Uterus (tissue), 2 donors: ENCODE measurements around the gene RNF166.

Source experiments
- CTCF ChIP-seq, 4 experiments: fragments of 200-600 bp in 2 of 4; fragments of 450-650 bp in 2 of 4; sonication (generic) in 2 of 4; IDR thresholded peaks; one replicate each; pipeline ENCODE4 v1.5.1; 2016 to 2019; ENCODE audit warnings: antibody characterized with exemption in 4 of 4, mild to moderate bottlenecking in 2 of 4, moderate library complexity in 1 of 4
- POLR2A ChIP-seq, 2 donors: fragments of 450-650 bp; IDR thresholded peaks; one replicate each; pipeline ENCODE4 v1.6.1; 2016; ENCODE audit warnings: antibody characterized with exemption in 2 of 2, mild to moderate bottlenecking in 1 of 2, moderate library complexity in 1 of 2

- TF ChIP-seq CTCF (IDR thresholded peaks at IDR 0.05) (no peak), POLR2A (IDR thresholded peaks at IDR 0.05) (no peak)
Observed at GRCh38 chr16:88715312-88716190, 9.3 kb upstream of the RNF166 start.
